ENCODE data around the gene MBTPS1.

The MBTPS1 gene

DNA sequence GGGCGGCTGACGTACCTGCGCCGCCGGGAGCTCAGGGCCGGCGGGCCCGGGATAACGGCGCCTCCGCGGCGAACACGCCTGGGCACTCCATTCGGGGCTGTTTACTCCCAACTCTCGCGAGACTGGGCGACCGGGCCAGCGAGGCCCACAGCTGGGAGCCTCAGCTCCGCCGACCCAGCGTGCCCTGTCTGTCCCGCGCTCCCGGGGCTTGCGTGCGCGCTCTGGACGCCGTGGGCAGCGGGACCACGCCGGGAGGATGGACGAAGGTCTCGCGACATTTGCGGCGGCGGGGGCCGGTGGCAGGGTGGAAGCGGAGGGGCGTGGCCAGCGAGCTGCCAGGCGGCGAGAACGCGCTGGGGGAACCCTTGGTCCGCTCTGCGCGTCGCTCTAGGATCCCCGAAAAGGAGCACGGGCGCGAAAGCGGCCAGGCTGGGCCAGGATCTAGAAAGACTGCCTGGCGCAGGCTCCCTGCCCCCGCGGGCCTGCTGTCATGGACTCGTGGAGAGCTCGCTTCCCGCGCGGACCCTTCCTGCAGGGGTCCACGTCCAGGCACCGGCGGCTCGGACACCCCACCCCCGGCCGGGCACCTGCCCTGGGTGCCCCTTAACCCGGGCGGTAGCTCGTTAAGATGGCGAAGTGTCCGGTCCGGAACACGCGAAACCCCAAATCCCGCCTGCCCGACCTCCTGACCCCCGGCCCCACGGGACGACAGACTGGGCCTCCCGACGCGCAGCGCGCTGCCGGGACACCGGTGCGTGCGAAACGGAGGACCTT, at the start of gene MBTPS1:
MBTPS1 (minus strand) TSS at position 223 of the 774 bp plus-strand sequence. CDS start 15,159 bp downstream, outside the sequence.
- TF ChIP-seq, protein P1, sequence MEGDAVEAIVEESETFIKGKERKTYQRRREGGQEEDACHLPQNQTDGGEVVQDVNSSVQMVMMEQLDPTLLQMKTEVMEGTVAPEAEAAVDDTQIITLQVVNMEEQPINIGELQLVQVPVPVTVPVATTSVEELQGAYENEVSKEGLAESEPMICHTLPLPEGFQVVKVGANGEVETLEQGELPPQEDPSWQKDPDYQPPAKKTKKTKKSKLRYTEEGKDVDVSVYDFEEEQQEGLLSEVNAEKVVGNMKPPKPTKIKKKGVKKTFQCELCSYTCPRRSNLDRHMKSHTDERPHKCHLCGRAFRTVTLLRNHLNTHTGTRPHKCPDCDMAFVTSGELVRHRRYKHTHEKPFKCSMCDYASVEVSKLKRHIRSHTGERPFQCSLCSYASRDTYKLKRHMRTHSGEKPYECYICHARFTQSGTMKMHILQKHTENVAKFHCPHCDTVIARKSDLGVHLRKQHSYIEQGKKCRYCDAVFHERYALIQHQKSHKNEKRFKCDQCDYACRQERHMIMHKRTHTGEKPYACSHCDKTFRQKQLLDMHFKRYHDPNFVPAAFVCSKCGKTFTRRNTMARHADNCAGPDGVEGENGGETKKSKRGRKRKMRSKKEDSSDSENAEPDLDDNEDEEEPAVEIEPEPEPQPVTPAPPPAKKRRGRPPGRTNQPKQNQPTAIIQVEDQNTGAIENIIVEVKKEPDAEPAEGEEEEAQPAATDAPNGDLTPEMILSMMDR (IDR thresholded peaks at IDR 0.05; ENCODE audit: control extremely low read depth, extremely low read depth, low read depth, missing control alignments), result no peak
- ChIA-PET POLR2A (interaction anchor here (0.5 to 1.5 kb wide), 4 partner anchors 22 to 87 kb away, joined by 3 to 5 read pairs (median 4); partner anchors contain the start of gene TAF1C), CTCF (interaction anchor here (0.9 to 4.7 kb wide), 17 partner anchors 10 to 390 kb away, joined by 3 to 35 read pairs (median 4); partner anchors contain the start of gene TAF1C)
- peak; percentile 97 for DNase-seq (ENCODE audit: extremely low spot score)

- DNase-seq (ENCODE audit: extremely low spot score), result no peak
- CTCF ChIA-PET, result interaction anchor here (0.8 to 3.3 kb wide), 3 partner anchors 12 to 44 kb away, joined by 3 to 9 read pairs (median 9); partner anchors contain the start of gene TAF1C
- POLR2A ChIA-PET, result no interaction called here
- TF ChIP-seq, protein P1 (IDR thresholded peaks at IDR 0.05; ENCODE audit: control extremely low read depth, extremely low read depth, low read depth, missing control alignments), result no peak
Observed at GRCh38 chr16:84165746-84166145, 49.0 kb upstream of the MBTPS1 start.

DNA sequence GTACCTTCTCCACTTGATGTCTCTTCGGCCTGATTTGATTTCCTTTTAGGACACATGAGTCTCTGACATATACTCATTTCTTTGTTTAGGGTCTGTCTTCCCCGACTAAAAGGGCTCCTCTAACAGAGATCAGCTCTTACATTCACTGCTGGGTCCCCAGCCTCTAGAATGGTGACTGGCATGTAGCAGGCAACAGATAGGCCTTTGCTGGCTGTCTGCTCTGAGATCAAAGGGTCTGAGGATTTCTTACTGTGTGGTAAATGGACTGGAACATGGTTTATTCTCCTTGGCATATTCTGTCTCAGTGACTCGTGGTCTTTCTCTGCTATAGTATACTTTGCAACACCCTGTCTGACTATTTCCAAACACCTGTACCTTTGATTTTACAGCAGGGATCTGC, 45.1 kb upstream of the MBTPS1 start:
- ChIA-PET CTCF (interaction anchor here (1.7 kb wide), 1 partner anchor 25 kb away, joined by 7 read pairs; the partner anchor contains the start of gene TAF1C), POLR2A (no interaction called here)
- no peak for DNase-seq (ENCODE audit: extremely low spot score)
- TF ChIP-seq, protein P1 (IDR thresholded peaks at IDR 0.05; ENCODE audit: control extremely low read depth, extremely low read depth, low read depth, missing control alignments), result no peak

DNA sequence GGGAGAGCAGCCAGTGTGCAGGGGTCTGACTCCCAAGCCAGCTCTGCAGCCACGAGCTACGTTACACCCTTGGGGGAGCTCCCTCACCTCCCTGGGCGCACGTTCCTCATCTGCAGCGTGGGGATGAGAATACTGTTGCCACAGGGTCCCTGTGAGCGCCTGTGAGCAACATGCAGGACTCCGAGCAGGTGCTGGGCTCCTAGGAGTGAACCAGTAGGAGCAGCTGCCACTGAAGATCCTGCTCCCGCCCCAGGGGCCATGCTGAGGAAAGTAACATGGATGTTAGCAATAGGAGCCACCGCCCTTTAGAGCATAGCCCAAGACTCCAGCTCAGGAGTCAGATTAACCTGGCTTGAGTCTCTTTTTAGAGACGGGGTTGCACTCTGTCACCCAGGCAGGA, 44.3 kb upstream of the MBTPS1 start:
- DNase-seq (ENCODE audit: extremely low spot score), result no peak
- ChIA-PET POLR2A (no interaction called here), CTCF (interaction anchor here (1.0 to 1.7 kb wide), 2 partner anchors 8 to 26 kb away, joined by 3 to 7 read pairs; partner anchors contain the start of gene TAF1C)
- TF ChIP-seq, protein P1 (IDR thresholded peaks at IDR 0.05; ENCODE audit: control extremely low read depth, extremely low read depth, low read depth, missing control alignments), result no peak

DNA sequence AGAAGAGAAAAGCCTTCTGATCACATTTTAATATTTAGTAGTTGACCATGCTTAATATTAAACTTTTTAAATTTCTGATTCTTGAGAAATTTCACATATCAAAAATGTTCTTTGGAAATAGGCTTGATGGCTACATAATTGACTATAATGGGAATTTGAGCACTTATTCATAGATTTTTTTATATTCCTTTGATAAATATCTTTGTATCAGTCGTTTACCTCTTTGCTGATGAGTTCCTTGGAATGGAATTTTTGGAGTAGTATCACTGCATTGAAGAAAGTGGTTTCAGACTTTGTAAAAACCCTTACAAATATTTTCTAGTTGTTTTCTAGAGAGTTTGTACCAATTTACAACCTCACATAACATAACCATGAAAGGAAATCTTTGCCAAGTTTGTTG, 43.1 kb upstream of the MBTPS1 start:
- DNase-seq (ENCODE audit: extremely low spot score), result no peak
- TF ChIP-seq, protein P1 (IDR thresholded peaks at IDR 0.05; ENCODE audit: control extremely low read depth, extremely low read depth, low read depth, missing control alignments), result no peak
- ChIA-PET CTCF (interaction anchor here (1.0 to 1.7 kb wide), 2 partner anchors 9 to 27 kb away, joined by 3 to 7 read pairs; partner anchors contain the start of gene TAF1C), POLR2A (no interaction called here)

DNA sequence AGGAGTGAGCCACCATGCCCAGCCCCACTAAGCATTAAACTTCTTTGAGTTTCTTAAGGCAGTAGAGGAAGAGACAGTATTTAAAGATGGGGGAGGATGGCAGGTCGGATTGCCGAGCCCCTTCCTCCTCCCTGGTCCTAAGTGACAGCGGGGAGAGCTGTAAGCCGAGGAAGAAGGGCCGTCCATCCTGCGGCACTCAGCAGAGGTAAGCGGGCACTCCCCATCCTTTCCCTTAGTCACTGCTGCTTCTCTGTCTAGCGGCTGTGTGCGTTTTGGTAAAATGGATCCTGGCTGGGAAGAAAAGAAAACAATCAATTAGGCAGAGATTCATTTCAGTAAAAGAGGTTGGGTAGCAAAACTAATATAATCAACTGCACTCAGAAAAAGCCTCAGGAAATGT, 42.3 kb upstream of the MBTPS1 start:
- POLR2A ChIA-PET, result no interaction called here
- CTCF ChIA-PET, result interaction anchor here (1.0 kb wide), 1 partner anchor 28 kb away, joined by 4 read pairs; the partner anchor contains the start of gene TAF1C

More for the DNA sequence above, 42.3 kb upstream of the MBTPS1 start:
- TF ChIP-seq, protein P1 (IDR thresholded peaks at IDR 0.05; ENCODE audit: control extremely low read depth, extremely low read depth, low read depth, missing control alignments), result no peak
- no peak for DNase-seq (ENCODE audit: extremely low spot score)
